AG04450 (cell line): ENCODE results near the gene PLXDC2. TPM values are rescaled to one million over a fixed set of nuclear protein-coding genes. Genes with fewer than 3 reads are reported as not detected.

Source experiments
- CTCF ChIA-PET: fragments of 300-600, 350-600 bp; formaldehyde crosslinking; extraction: SDS; loops from one replicate; lab custom pipeline; 2022; ENCODE audit warnings: antibody characterized with exemption, inconsistent platforms; lab: Charles Lee
- POLR2A ChIA-PET: fragments of 350-600 bp; formaldehyde crosslinking; extraction: SDS; loops from one replicate; lab custom pipeline; 2021; ENCODE audit warnings: antibody characterized with exemption, inconsistent platforms; lab: Yijun Ruan, JAX
- DNase-seq: peaks from one replicate; pipeline ENCODE4 v3.0.0-alpha.2; 2011; ENCODE audit warnings: low read depth, low spot score
- H3K27ac ChIP-seq: one replicate; pipeline ENCODE4 v1.5.1; 2012; ENCODE audit warnings: low read depth, low read length, control low read depth
- H3K27me3 ChIP-seq: one replicate; pipeline ENCODE4 v1.6.0; 2012; ENCODE audit warnings: low read length; ENCODE audit not compliant: control insufficient read depth, insufficient read depth
- H3K4me3 ChIP-seq: 2 replicates; pipeline ENCODE4 v1.5.1; 2011; ENCODE audit warnings: mild to moderate bottlenecking, low read depth, low read length, control low read depth
- H3K9me3 ChIP-seq: 2 replicates; pipeline ENCODE4 v1.5.1; 2012; ENCODE audit warnings: low read length; ENCODE audit not compliant: control insufficient read depth, insufficient read depth
- polyA plus RNA-seq: library from polyadenylated mRNA; depleted of rRNA; stranded (reverse); fragments of >200 nt; gene quantifications from 2 replicates; pipeline ENCODE4 v1.2.3, GENCODE V29; 2011
- TF ChIP-seq, protein P1 (sequence below): IDR thresholded peaks from 2 replicates; pipeline ENCODE4 v1.5.1; 2011; ENCODE audit warnings: low read depth, low read length, control low read depth, inconsistent platforms

Gene PLXDC2
- polyA plus RNA-seq, 1 experiment = 10.4 TPM

GRCh38 chr10:19913987-19914386 is 97.8 kb downstream of the PLXDC2 start:
- ChIA-PET POLR2A (no interaction called here), CTCF (no interaction called here)

GRCh38 chr10:19915125-19915524 is 98.9 kb downstream of the PLXDC2 start:
- ChIA-PET POLR2A (no interaction called here), CTCF (no interaction called here)
- H3K9me3 ChIP-seq = no peaks in the 10 kb centered on the region
- H3K27me3 ChIP-seq = no peaks in the 10 kb centered on the region
- no peak overlapping the region for H3K4me3 ChIP-seq
- TF ChIP-seq, protein P1, sequence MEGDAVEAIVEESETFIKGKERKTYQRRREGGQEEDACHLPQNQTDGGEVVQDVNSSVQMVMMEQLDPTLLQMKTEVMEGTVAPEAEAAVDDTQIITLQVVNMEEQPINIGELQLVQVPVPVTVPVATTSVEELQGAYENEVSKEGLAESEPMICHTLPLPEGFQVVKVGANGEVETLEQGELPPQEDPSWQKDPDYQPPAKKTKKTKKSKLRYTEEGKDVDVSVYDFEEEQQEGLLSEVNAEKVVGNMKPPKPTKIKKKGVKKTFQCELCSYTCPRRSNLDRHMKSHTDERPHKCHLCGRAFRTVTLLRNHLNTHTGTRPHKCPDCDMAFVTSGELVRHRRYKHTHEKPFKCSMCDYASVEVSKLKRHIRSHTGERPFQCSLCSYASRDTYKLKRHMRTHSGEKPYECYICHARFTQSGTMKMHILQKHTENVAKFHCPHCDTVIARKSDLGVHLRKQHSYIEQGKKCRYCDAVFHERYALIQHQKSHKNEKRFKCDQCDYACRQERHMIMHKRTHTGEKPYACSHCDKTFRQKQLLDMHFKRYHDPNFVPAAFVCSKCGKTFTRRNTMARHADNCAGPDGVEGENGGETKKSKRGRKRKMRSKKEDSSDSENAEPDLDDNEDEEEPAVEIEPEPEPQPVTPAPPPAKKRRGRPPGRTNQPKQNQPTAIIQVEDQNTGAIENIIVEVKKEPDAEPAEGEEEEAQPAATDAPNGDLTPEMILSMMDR = no peak
- no peak overlapping the region for H3K27ac ChIP-seq
- no peak for DNase-seq

More at GRCh38 chr10:19913987-19914386, 97.8 kb downstream of the PLXDC2 start:
- no peaks in the 10 kb centered on the region for H3K27me3 ChIP-seq
- TF ChIP-seq, protein P1 = no peak
- no peaks in the 10 kb centered on the region for H3K9me3 ChIP-seq
- H3K4me3 ChIP-seq = no peak overlapping the region
- H3K27ac ChIP-seq = no peak overlapping the region
- DNase-seq = no peak

GRCh38 chr10:19915816-19916215 is 99.6 kb downstream of the PLXDC2 start:
- Histone ChIP-seq H3K4me3 (no peak overlapping the region), H3K9me3 (no peaks in the 10 kb centered on the region), H3K27ac (no peak overlapping the region), H3K27me3 (no peaks in the 10 kb centered on the region)
- TF ChIP-seq, protein P1 = no peak
- ChIA-PET POLR2A (no interaction called here), CTCF (no interaction called here)
- no peak for DNase-seq

DNA sequence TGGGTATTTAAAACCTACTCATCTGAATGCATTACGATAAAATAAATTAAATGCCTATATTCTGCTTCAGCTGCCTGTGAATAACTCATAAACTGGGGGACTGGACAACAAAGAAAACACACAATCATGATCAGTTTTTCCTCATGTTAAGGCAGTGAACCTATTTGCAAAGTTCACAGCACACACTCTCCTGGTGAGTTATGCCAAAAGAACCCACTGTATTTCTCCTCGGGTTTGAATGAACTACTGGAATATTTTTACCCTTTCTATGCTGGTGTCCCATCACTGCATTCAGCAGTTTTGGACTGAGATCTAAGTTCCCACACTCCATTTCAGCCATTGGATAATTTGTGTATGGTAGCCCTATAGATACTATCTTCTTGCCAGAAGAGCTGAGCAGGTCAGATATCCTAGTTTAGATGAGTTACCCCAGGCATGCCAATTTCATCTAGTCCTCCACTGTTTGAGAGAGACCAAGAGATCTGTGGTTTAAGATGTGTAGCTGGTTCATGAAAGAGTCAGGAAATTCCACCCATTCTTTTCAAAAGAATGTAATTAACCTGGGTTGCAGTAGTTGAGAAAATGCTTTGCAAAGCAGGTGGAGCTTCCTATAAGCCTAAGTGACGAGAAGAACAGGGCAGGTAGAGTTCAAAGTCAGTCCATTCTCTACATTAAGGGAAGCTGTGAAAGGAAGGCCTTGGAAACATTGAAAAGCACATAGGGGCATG is 101.7 kb downstream of the PLXDC2 start:
- TF ChIP-seq, protein P1 = no peak
- Histone ChIP-seq H3K4me3 (no peak overlapping the region), H3K27ac (no peak overlapping the region), H3K27me3 (no peaks in the 10 kb centered on the region), H3K9me3 (no peaks in the 10 kb centered on the region)
- ChIA-PET POLR2A (no interaction called here), CTCF (no interaction called here)
- DNase-seq = no peak

- H3K9me3 ChIP-seq = no peaks in the 10 kb centered on the region
- H3K4me3 ChIP-seq = no peak overlapping the region
- CTCF ChIA-PET = no interaction called here
- DNase-seq = no peak
- TF ChIP-seq, protein P1 = no peak
- no peak overlapping the region for H3K27ac ChIP-seq
- no peaks in the 10 kb centered on the region for H3K27me3 ChIP-seq
- POLR2A ChIA-PET = no interaction called here
Observed at GRCh38 chr10:19918794-19919193, 102.6 kb downstream of the PLXDC2 start.
